ENCODE measurements around the gene MAD1L1.

GRCh38 chr7:1856161-1856887, 376.4 kb downstream of the MAD1L1 start:
- TF ChIP-seq POLR2A (IDR thresholded peaks at IDR 0.05; ENCODE audit: borderline replicate concordance, extremely low read depth, insufficient read depth, insufficient read length) (no peak), CTCF (IDR thresholded peaks at IDR 0.05 in 2 of 3, conservative IDR thresholded peaks at IDR 0.05 in 1 of 3; ENCODE audit: borderline replicate concordance in 1 of 3, insufficient read depth in 1 of 3, low read depth in 2 of 3, low read length in 2 of 3) (no peak), ELF1 (IDR thresholded peaks at IDR 0.05; ENCODE audit: borderline replicate concordance, low read depth) (no peak), POLR2AphosphoS5 (IDR thresholded peaks at IDR 0.05; ENCODE audit: low read depth, low read length) (no peak), SP1 (IDR thresholded peaks at IDR 0.05; ENCODE audit: low read depth) (no peak), MAX (IDR thresholded peaks at IDR 0.05) (no peak), CEBPB (IDR thresholded peaks at IDR 0.05; ENCODE audit: low read depth) (no peak), TCF7L2 (IDR thresholded peaks at IDR 0.05; ENCODE audit: borderline replicate concordance, extremely low read depth, insufficient read depth, insufficient read length) (no peak)
